Stimulated activated CD4-positive, alpha-beta T cell treated with anti-CD3 and anti-CD28 coated beads, TNF-alpha, amount 100 ng/mL, for 1 hour (primary cell): ENCODE results near the gene CTBP2.
"Not testable (repeated sequence)": the region's sequence is repeated elsewhere in the genome, so short reads cannot be mapped to it uniquely, and the experiment has no call there.

ENCODE experiments used
- DNase-seq, 3 donors: peaks; one replicate each; pipeline ENCODE4 v3.0.0-alpha.2; 2020; ENCODE audit warnings: low read depth in 3 of 3, low spot score in 1 of 3

The CTBP2 gene

GRCh38 chr10:125186431-125187170 is 26.2 kb upstream of the CTBP2 start:
- no peak for DNase-seq

- not testable (repeated sequence) for DNase-seq
Measured at GRCh38 chr10:125179107-125179506, 18.7 kb upstream of the CTBP2 start.

GRCh38 chr10:125177641-125178640 is 17.6 kb upstream of the CTBP2 start:
- DNase-seq: no peak

- no peak for DNase-seq
Measured at GRCh38 chr10:125175807-125176206, 15.4 kb upstream of the CTBP2 start.

GRCh38 chr10:125174360-125174759 is 14.0 kb upstream of the CTBP2 start:
- DNase-seq: no peak

GRCh38 chr10:125172694-125173093 is 12.3 kb upstream of the CTBP2 start:
- no peak for DNase-seq

GRCh38 chr10:125171402-125172306 is 11.3 kb upstream of the CTBP2 start:
- DNase-seq: no peak

GRCh38 chr10:125169915-125170314 is 9.6 kb upstream of the CTBP2 start:
- no peak for DNase-seq

- DNase-seq: no peak
Measured at GRCh38 chr10:125169279-125169678, 8.9 kb upstream of the CTBP2 start.

- DNase-seq: no peak
Measured at GRCh38 chr10:125166658-125167057, 6.3 kb upstream of the CTBP2 start.

- DNase-seq: no peak
Measured at GRCh38 chr10:125165584-125166573, 5.5 kb upstream of the CTBP2 start.

- DNase-seq: no peak
Measured at GRCh38 chr10:125164421-125164820, 4.1 kb upstream of the CTBP2 start.

- no peak for DNase-seq
Measured at GRCh38 chr10:125163803-125164202, 3.4 kb upstream of the CTBP2 start.

- DNase-seq: not testable (repeated sequence)
Measured at GRCh38 chr10:125163312-125163711, 2.9 kb upstream of the CTBP2 start.

GRCh38 chr10:125162120-125162931 is 2.0 kb upstream of the CTBP2 start:
- DNase-seq: no peak

GRCh38 chr10:125161707-125162119 is 1.4 kb upstream of the CTBP2 start:
- DNase-seq: no peak

- no peak for DNase-seq
Measured at GRCh38 chr10:125160856-125161706, 718 bp upstream of the CTBP2 start.

- DNase-seq: no peak
Measured at GRCh38 chr10:125159486-125159931, 854 bp downstream of the CTBP2 start.
